HG03378 (cell line): ENCODE results near the gene RBMS3.
"Not testable (repeated sequence)": the region's sequence is repeated elsewhere in the genome, so short reads cannot be mapped to it uniquely, and the experiment has no call there.

Experiments
- ATAC-seq: cut with Tn5 transposase; IDR thresholded peaks from one replicate; pipeline ENCODE4 v1.9.1; 2021; ENCODE audit warnings: mild to moderate bottlenecking, moderate library complexity; ENCODE audit not compliant: unreplicated experiment

Gene RBMS3

GRCh38 chr3:29649815-29650547, 369.1 kb downstream of the RBMS3 start:
- ATAC-seq = peak; percentile 76

GRCh38 chr3:29653680-29654079, 372.8 kb downstream of the RBMS3 start:
- ATAC-seq = no peak

- ATAC-seq = no peak
Measured at GRCh38 chr3:29655015-29655747, 374.3 kb downstream of the RBMS3 start.

- ATAC-seq = no peak
Measured at GRCh38 chr3:29665688-29666087, 384.8 kb downstream of the RBMS3 start.

- ATAC-seq = no peak
Measured at GRCh38 chr3:29668233-29668632, 387.4 kb downstream of the RBMS3 start.

- no peak for ATAC-seq
Measured at GRCh38 chr3:29668728-29669127, 387.9 kb downstream of the RBMS3 start.

- ATAC-seq = not testable (repeated sequence)
Measured at GRCh38 chr3:29670476-29670875, 389.6 kb downstream of the RBMS3 start.

GRCh38 chr3:29677421-29677820, 396.6 kb downstream of the RBMS3 start:
- no peak for ATAC-seq

GRCh38 chr3:29679944-29680343, 399.1 kb downstream of the RBMS3 start:
- no peak for ATAC-seq

GRCh38 chr3:29683018-29683993, 402.4 kb downstream of the RBMS3 start:
- peak; percentile 52 for ATAC-seq

- ATAC-seq = peak; percentile 98
Measured at GRCh38 chr3:29686889-29687592, 406.2 kb downstream of the RBMS3 start.

GRCh38 chr3:29690686-29691353, 409.9 kb downstream of the RBMS3 start:
- no peak for ATAC-seq

- no peak for ATAC-seq
Measured at GRCh38 chr3:29693863-29694262, 413.0 kb downstream of the RBMS3 start.

- ATAC-seq = no peak
Measured at GRCh38 chr3:29694331-29694730, 413.5 kb downstream of the RBMS3 start.

- no peak for ATAC-seq
Measured at GRCh38 chr3:29694783-29695182, 413.9 kb downstream of the RBMS3 start.

GRCh38 chr3:29695201-29695600, 414.3 kb downstream of the RBMS3 start:
- no peak for ATAC-seq

- ATAC-seq = no peak
Measured at GRCh38 chr3:29695643-29696198, 414.9 kb downstream of the RBMS3 start.

- no peak for ATAC-seq
Measured at GRCh38 chr3:29696311-29696710, 415.4 kb downstream of the RBMS3 start.

GRCh38 chr3:29697989-29698388, 417.1 kb downstream of the RBMS3 start:
- ATAC-seq = no peak

- ATAC-seq = no peak
Measured at GRCh38 chr3:29700256-29700655, 419.4 kb downstream of the RBMS3 start.
